Activated CD4-positive, alpha-beta T cell treated with anti-CD3 and anti-CD28 coated beads, Interleukin-2, amount 50 U/mL, for 48 hours (primary cell): ENCODE measurements around the gene PARVB.
A peak's percentile ranks its signal among the peaks of the same experiment; 100 is the strongest.
"Not testable (repeated sequence)": the region's sequence is repeated elsewhere in the genome, so short reads cannot be mapped to it uniquely, and the experiment has no call there.

Experiments used
- DNase-seq, 2 experiments: peaks; one replicate each; pipeline ENCODE4 v3.0.0-alpha.2; 2020

Gene PARVB

GRCh38 chr22:44091021-44091721 lies 67.1 kb downstream of the PARVB start:
- DNase-seq = peak; percentile 36 to 64

DNA sequence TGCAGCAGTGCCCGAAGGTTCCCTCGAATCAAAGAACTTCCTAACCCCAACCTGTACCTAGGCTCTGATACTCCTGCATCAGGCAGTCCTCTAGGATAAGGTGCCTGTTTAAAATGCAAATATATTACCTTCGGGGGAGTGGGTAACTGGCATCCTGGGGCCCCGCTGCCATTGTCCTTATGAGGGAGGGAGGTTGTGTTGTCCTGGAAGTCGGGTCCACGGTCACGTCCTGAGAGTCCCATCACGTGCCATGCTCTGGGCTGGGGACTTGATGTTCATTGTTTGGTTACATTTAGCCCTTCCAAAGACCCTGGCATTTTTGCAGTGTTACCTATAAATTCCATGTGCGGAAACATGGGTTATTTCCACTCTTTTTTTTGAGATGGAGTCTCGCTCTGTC lies 67.6 kb downstream of the PARVB start:
- DNase-seq = no peak

DNA sequence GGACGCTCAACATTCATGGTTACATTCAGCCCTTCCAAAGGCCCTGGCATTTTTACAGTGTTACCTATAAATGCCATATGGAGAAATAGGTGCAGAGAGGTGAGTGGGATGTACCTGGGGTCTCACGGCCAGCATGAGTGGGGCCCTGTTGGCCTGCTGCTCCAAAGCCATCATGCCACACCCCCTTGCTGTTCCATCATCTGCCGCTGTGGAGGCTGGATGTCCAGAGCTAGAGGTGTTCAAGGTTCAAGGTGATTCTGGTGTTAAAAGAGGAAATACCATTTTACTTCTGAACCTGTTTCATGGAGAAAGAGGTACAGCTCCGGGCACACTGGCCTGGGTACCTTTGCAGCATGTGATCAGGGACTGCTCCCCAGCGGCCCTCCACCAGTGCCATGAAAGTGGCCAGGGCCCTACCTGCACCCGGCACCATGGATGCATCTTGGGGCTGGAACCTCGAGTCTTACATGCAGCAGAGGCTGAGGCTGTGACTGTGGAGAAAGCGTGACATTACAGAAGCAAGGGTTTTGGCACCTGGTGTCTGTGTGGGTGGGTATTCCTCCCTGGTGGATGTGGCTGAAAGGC lies 68.6 kb downstream of the PARVB start:
- no peak for DNase-seq

DNA sequence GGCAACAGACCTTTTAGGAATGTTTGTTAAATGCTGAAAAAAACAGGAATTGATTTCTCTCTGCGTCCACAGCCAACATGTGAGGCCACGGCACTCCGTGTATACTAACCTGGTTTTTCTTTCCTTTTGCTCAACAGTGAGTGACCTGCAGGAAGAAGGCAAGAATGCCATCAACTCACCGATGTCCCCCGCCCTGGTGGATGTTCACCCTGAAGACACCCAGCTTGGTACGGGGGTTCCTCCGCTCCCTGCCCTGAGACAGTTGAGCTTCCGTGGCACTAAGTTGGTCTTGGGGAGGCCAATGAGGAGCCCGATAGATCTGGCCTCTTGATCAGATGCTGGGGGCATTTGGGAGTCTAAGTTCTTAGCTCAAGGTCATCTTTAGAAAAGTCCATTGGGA lies 69.7 kb downstream of the PARVB start:
- DNase-seq = no peak

GRCh38 chr22:44094751-44095302 lies 70.7 kb downstream of the PARVB start:
- DNase-seq = no peak

DNA sequence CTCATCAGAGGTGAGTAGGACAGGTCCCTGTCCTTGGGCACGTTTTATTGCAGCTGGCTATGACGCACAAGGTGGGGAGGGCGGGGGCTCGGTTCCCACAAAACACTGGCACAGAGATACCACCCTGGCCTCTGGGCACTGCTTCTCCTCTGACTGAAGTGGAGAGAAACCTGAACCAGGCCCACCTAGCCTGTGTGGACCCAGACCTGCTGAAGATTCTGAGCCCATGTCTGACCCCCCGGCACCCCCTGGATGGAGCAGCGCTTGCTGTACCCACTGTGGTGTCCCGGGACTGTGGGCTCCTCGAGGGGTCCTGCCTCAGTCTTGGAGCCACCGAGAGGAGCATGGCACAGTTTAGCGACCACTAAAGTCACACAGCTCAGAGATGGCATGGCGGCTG lies 72.6 kb downstream of the PARVB start:
- no peak for DNase-seq

- DNase-seq = no peak
Observed at GRCh38 chr22:44097263-44098020, 73.3 kb downstream of the PARVB start.

GRCh38 chr22:44098021-44098739 lies 74.1 kb downstream of the PARVB start:
- DNase-seq = no peak

GRCh38 chr22:44098966-44099530 lies 74.9 kb downstream of the PARVB start:
- no peak for DNase-seq

GRCh38 chr22:44099696-44100095 lies 75.6 kb downstream of the PARVB start:
- DNase-seq = no peak

DNA sequence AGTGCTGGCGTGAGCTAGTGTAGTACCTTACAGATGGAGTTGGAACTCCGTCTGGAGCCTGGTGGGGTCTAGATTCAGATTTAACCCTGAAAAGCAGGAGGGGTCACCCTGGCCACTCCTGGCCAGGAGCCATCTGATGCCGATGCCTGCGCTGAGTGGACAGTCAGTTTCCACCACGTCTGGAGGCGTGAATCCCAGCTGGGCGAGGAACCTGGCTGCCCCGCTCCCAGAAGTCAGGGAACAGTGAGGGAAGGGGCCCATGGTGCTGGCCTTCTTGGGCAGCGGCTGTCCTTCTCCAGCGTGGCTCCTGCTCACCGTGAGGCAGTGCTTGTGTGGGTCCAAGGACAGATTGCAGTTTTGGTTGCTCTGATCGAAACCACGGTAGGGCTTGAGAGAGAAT lies 76.3 kb downstream of the PARVB start:
- no peak for DNase-seq

DNA sequence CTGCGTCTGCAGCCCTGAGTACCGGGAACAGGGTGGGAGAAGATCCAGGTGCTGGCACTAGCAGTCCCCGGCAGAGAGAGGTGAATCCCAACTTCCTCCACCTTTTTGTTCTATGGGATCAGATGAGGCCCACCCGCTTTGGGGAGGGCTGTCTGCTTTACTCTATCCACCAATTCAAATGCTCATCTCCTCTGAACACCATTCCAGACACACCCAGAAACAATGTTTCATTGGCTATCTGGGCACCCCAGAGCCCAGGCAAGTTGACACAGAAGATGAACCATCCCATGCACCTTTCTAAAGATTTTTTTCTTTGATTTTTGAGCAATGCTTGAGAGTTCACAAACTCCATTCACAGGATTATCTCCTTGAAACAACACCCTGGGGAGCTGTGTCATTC lies 78.0 kb downstream of the PARVB start:
- DNase-seq = no peak

- DNase-seq = no peak
Observed at GRCh38 chr22:44102856-44103255, 78.8 kb downstream of the PARVB start.

DNA sequence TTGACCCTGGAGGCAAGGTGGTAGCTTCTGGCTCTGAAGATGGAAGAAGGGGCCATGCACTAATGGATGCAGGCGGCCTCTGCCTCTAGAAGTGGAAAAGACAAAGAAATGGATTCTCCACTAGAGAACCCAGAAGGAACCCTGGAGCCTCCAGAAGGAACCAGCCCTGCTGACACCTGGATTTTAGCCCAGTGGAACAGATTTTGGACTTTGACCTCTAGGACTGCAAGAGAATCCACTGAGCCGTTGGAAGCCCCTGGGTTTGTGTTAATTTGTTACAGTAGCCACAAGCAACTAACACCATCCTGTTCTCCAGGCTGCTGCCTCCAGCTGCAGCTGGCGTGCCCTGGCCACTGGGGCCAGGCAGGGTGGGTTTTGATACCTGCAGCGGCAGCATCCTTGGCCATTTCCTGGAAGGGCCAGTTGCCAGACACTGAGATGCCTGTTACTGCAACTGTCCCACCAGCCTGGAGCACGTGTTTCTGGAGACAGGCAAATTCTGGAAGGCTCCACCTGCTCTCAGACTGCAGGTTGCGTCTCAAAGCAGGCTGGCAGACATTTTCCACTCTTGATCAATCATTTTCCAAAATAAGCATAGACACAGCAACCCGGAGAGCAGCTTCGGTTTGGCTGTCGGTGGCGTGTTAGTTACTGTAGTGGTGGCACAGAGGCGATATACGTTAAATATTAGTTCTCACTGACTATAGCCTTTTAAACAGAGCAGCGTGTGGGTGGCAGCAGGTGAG lies 79.8 kb downstream of the PARVB start:
- DNase-seq = no peak

DNA sequence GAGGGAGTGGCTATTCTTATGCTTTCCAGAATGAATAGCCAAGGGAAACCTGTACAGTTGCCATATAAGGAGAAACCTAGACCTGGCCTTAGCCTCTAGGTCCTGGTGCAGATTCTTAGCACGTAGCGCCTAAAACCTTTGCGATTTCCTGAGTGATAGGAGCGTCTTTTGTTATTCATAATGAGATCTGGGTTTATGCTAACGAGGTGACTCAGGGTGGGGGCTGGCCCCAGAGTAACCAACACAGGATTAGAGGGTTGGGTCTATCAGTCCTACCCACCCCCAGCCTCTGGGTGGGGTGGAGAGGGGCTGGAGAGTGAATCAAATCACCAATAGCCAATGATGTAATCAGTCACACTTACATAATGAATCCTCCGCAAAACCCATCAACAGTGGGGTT lies 83.2 kb downstream of the PARVB start:
- peak; percentile 22 to 34 for DNase-seq

GRCh38 chr22:44108076-44108475 lies 84.0 kb downstream of the PARVB start:
- no peak for DNase-seq

DNA sequence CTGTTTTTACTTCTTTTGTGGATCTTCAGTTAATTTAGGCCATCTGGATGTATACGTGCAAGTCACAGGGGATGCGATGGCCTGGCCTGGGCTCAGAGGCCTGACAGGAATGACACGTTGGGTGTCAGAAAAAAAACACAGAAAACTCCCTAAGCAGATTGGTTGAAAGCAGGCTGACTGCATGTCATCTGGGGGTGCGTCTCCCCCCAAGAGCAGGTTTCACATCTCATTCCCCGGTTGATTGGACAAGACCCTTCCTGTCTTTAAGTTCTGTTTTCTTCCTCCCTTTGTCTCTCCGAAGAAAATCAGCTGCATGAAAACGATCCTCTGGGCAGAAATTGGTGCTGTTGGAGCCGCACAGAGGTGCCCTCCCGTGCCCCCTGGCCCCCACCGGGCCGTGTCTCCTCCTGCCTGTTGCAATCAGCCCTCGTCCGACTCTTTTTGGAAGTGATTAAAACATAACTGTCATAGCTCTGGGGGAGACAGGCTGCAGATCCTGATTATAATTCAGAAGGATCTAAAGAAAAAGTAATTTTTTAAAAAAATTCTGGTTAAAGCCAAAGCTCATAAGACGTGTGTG lies 84.8 kb downstream of the PARVB start:
- no peak for DNase-seq

DNA sequence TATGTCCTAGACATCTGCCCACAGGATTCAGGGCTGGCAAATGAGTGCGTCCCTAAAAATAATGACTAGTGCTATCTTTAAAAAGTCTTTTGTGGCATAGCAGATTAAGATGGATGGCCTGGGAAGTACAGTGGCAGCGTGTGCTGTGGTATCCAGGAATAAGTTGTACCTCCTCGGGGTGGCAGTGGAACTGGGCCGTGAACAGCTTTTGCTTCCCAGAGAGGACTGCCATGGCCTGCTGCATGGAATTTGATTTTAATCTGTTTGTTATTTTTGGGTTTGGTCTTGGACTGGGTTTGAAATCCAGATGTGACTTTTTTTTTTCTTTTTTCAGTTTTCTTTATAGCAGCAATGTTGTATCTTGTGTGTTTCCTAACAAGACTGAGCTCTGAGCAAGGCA lies 85.3 kb downstream of the PARVB start:
- DNase-seq = no peak

- DNase-seq = not testable (repeated sequence)
Observed at GRCh38 chr22:44110656-44111055, 86.6 kb downstream of the PARVB start.

- DNase-seq = no peak
Observed at GRCh38 chr22:44111562-44112155, 87.6 kb downstream of the PARVB start.

DNA sequence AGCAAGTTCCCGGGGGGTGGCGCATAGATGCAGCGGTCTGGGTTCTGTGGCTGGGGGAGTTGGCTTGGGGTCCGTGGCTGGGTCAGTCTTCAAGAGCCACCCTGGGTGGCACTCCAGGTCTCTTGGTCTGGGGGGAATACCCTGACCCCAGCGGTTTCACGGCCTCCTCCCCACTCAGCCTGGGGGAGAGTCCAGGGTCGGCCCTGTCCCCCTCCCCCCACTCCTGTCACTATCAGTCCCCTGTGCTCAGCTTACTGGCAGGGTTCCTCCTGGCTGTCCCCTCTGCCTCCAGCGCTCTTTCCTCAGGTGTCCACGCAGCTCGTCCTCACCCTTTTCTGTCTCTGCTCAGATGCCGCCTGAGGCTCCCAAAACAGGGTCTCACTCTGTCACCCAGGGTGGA lies 88.1 kb downstream of the PARVB start:
- no peak for DNase-seq
